HepG2 (cell line): ENCODE data around the gene OST4. TPM values are rescaled to one million over a fixed set of nuclear protein-coding genes. Genes with fewer than 3 reads are reported as not detected.
A peak's percentile ranks its signal among the peaks of the same experiment; 100 is the strongest.

Experiments used
- ATAC-seq: fragments of 200-7000 bp; cut with Tn5 transposase; 3 replicates; pipeline ENCODE4 v1.9.1; 2020; ENCODE audit warnings: mild to moderate bottlenecking, moderate library complexity
- BruUV-seq: library from RNA; stranded (reverse); fragments of 400-500 nt; replicated peaks from 2 replicates; lab custom pipeline; 2021; lab: Mats Ljungman, UMichigan
- CTCF ChIA-PET: fragments of 300-600 bp; formaldehyde crosslinking; extraction: SDS; loops from one replicate; lab custom pipeline; 2021; ENCODE audit warnings: low total read pairs, inconsistent platforms, low intra/inter-chr PET ratio; lab: Yijun Ruan, JAX
- POLR2A ChIA-PET: fragments of 350-600 bp; sonication (Branson Sonifier 250); formaldehyde crosslinking; loops from one replicate; lab custom pipeline; 2020; ENCODE audit warnings: antibody characterized with exemption, inconsistent platforms; lab: Yijun Ruan, JAX
- DNase-seq: peaks from one replicate; pipeline ENCODE4 v3.0.0-alpha.2; 2015; ENCODE audit warnings: low spot score
- FAIRE-seq: peaks from 3 replicates; lab custom pipeline; 2011; peaks lifted over from hg19 to GRCh38; lab: Jason Lieb, UNC
- H2AFZ ChIP-seq: one replicate; pipeline ENCODE4 v1.6.1; 2011; ENCODE audit warnings: low read length, inconsistent platforms
- H3K27ac ChIP-seq: fragments of 300-600 bp; 3 replicates; pipeline ENCODE4 v1.8.0; 2011; ENCODE audit warnings: mixed run types, mild to moderate bottlenecking, mixed read lengths, low read length, inconsistent platforms; ENCODE audit not compliant: insufficient read depth; ENCODE audit errors: extremely low read length
- H3K27me3 ChIP-seq, 2 experiments: fragments of 200-600 bp in 1 of 2; 2 replicates in 1 of 2; 3 replicates in 1 of 2; pipeline versions ENCODE4 v1.6.0 to v1.8.0; 2011; ENCODE audit warnings: low read length in 2 of 2, mild to moderate bottlenecking in 2 of 2, moderate library complexity in 2 of 2, inconsistent platforms in 1 of 2; ENCODE audit not compliant: insufficient read depth in 2 of 2, control insufficient read depth in 1 of 2
- H3K36me3 ChIP-seq, 2 experiments: fragments of 200-600 bp in 1 of 2; replicated peaks in 1 of 2; 2 replicates in 1 of 2; 3 replicates in 1 of 2; pipeline versions ENCODE4 v1.5.1 to v1.8.0; 2011; ENCODE audit warnings: low read length in 2 of 2, inconsistent platforms in 1 of 2; ENCODE audit not compliant: insufficient read depth in 2 of 2, control insufficient read depth in 1 of 2
- H3K4me1 ChIP-seq: 2 replicates; pipeline ENCODE4 v1.5.1; 2012; ENCODE audit warnings: low read length, inconsistent platforms; ENCODE audit not compliant: insufficient read depth
- H3K4me2 ChIP-seq: 2 replicates; pipeline ENCODE4 v1.6.0; 2011; ENCODE audit warnings: low read depth, low read length, inconsistent platforms
- H3K4me3 ChIP-seq, 3 experiments: fragments of 200-600 bp in 1 of 3; sonication (generic), shearing (Covaris generic) in 1 of 3; replicated peaks in 1 of 3; 2 replicates each; pipeline ENCODE4 v1.5.1; 2011 to 2016; ENCODE audit warnings: low read length in 3 of 3, inconsistent platforms in 2 of 3, low read depth in 2 of 3, mild to moderate bottlenecking in 2 of 3, control low read depth in 1 of 3, mixed read lengths in 1 of 3; ENCODE audit not compliant: insufficient read depth in 1 of 3
- H3K79me2 ChIP-seq: one replicate; pipeline ENCODE4 v1.6.1; 2011; ENCODE audit warnings: low read length, inconsistent platforms; ENCODE audit not compliant: insufficient read depth
- H3K9ac ChIP-seq: 2 replicates; pipeline ENCODE4 v1.6.0; 2011; ENCODE audit warnings: mild to moderate bottlenecking, low read depth, low read length, inconsistent platforms; ENCODE audit not compliant: insufficient read depth
- H3K9me3 ChIP-seq: 2 replicates; pipeline ENCODE4 v1.5.1; 2012; ENCODE audit warnings: mild to moderate bottlenecking, low read length
- H4K20me1 ChIP-seq: 2 replicates; pipeline ENCODE4 v1.6.0; 2011; ENCODE audit warnings: inconsistent platforms, mild to moderate bottlenecking, low read length, moderate library complexity; ENCODE audit not compliant: insufficient read depth
- BRD4 ChIP-seq: sonication (generic); formaldehyde crosslinking; IDR thresholded peaks from 2 replicates; pipeline ENCODE4 v1.4.0; 2020; ENCODE audit warnings: missing genetic modification reagents
- ELF4 ChIP-seq: sonication (generic); formaldehyde crosslinking; IDR thresholded peaks from 2 replicates; pipeline ENCODE4 v1.5.0; 2020; ENCODE audit warnings: missing genetic modification reagents, mild to moderate bottlenecking, moderate library complexity, borderline replicate concordance
- HNF4A ChIP-seq: sonication (generic); formaldehyde crosslinking; IDR thresholded peaks from 2 replicates; pipeline ENCODE4 v1.4.0; 2020; ENCODE audit warnings: missing genetic modification reagents
- KDM6A ChIP-seq: IDR thresholded peaks from 2 replicates; pipeline ENCODE4 v1.6.1; 2016; ENCODE audit warnings: low read depth
- KLF11 ChIP-seq: IDR thresholded peaks from 2 replicates; pipeline ENCODE4 v1.6.1; 2016; ENCODE audit warnings: missing compliant biosample characterization
- MIXL1 ChIP-seq: IDR thresholded peaks from 2 replicates; pipeline ENCODE4 v1.6.1; 2016
- NR2C2 ChIP-seq: sonication (generic); formaldehyde crosslinking; IDR thresholded peaks from 2 replicates; pipeline ENCODE4 v1.4.0; 2020; ENCODE audit warnings: missing genetic modification reagents, mild to moderate bottlenecking, moderate library complexity, borderline replicate concordance
- RBAK ChIP-seq: sonication (generic); formaldehyde crosslinking; IDR thresholded peaks from 2 replicates; pipeline ENCODE4 v1.5.1; 2020; ENCODE audit warnings: mild to moderate bottlenecking, missing genetic modification reagents
- SOX13 ChIP-seq, 3 experiments: fragments of 450-650 bp in 1 of 3; sonication (generic) in 1 of 3; formaldehyde crosslinking in 1 of 3; IDR thresholded peaks in 2 of 3; conservative IDR thresholded peaks in 1 of 3; 2 replicates each; pipeline versions ENCODE4 v1.5.0 to v1.6.1; 2016 to 2020; ENCODE audit warnings: antibody characterized with exemption in 1 of 3, mild to moderate bottlenecking in 1 of 3, missing compliant biosample characterization in 1 of 3, missing genetic modification reagents in 1 of 3, moderate library complexity in 1 of 3
- SRSF1 ChIP-seq: fragments of 200-400 bp; formaldehyde crosslinking; optimal IDR thresholded peaks from 2 replicates; pipeline ENCODE3; 2017; ENCODE audit warnings: mild to moderate bottlenecking, low read depth, low read length, moderate library complexity
- ZMAT3 ChIP-seq: sonication (generic); formaldehyde crosslinking; conservative IDR thresholded peaks from 2 replicates; pipeline ENCODE4 v1.7.0; 2021; ENCODE audit warnings: missing genetic modification reagents
- ZNF18 ChIP-seq: sonication (generic); formaldehyde crosslinking; IDR thresholded peaks from 2 replicates; pipeline ENCODE4 v1.8.0; 2022; ENCODE audit warnings: mild to moderate bottlenecking, missing genetic modification reagents; ENCODE audit not compliant: insufficient replicate concordance
- ZNF331 ChIP-seq: sonication (generic); formaldehyde crosslinking; IDR thresholded peaks from 2 replicates; pipeline ENCODE4 v1.4.0; 2020; ENCODE audit warnings: missing genetic modification reagents
- ZNF576 ChIP-seq: sonication (generic); formaldehyde crosslinking; IDR thresholded peaks from 2 replicates; pipeline ENCODE4 v1.4.0; 2020; ENCODE audit warnings: mild to moderate bottlenecking, missing genetic modification reagents
- ZNF609 ChIP-seq: sonication (generic); formaldehyde crosslinking; IDR thresholded peaks from 2 replicates; pipeline ENCODE4 v1.4.0; 2020; ENCODE audit warnings: mild to moderate bottlenecking, missing genetic modification reagents, borderline replicate concordance
- ZNF792 ChIP-seq: IDR thresholded peaks from 2 replicates; pipeline ENCODE4 v1.6.1; 2016
- ZNF878 ChIP-seq: sonication (generic); formaldehyde crosslinking; IDR thresholded peaks from 2 replicates; pipeline ENCODE4 v1.8.1; 2023; ENCODE audit warnings: mild to moderate bottlenecking, missing genetic modification reagents, moderate library complexity
- WGBS: methylation state at CpG from one replicate; pipeline ENCODE4 v1.1.6; 2017; ENCODE audit warnings: low lambda C conversion rate; 5-methylcytosine and 5-hydroxymethylcytosine counted together
- in situ Hi-C: cut with HindIII; loops from 2 replicates; pipeline ENCODE4 v1.10.0; 2017; ENCODE audit warnings: low pct_unique_long_range_greater_than_20kb; ENCODE audit not compliant: extremely low pct_ligation_motif_present
- intact Hi-C: fragments of 100-400 bp; cut with micrococcal nuclease; formaldehyde crosslinking; loops from one replicate; pipeline ENCODE4 v1.10.0; 2022; ENCODE audit not compliant: unreplicated experiment
- polyA plus RNA-seq, 8 experiments: library from polyadenylated mRNA; depleted of rRNA in 3 of 8; stranded (reverse) in 7 of 8; unstranded in 1 of 8; fragments of >200 nt; fragmentation: Illumina TruSeq in 4 of 8; extraction: Trizol in 4 of 8; gene quantifications; 2 replicates each; pipeline versions ENCODE4 v1.2.1 to v1.2.3, GENCODE V29; 2011 to 2016; ENCODE audit warnings: low read depth in 4 of 8, missing spikeins in 1 of 8, mixed read lengths in 1 of 8; ENCODE audit not compliant: insufficient read depth in 1 of 8
- total RNA-seq, 5 experiments: library from RNA; depleted of rRNA; stranded (reverse); fragments of >200 nt; fragmentation: Illumina TruSeq; extraction: Trizol; gene quantifications; 2 replicates each; pipeline ENCODE4 v1.2.3, GENCODE V29; 2016; ENCODE audit warnings: low read depth in 1 of 5

The OST4 gene
- total and polyA plus RNA-seq, 2 of the 13 experiments (the other 11 are each of a cell fraction or from before 2014, with no cell fraction given): 498 to 584 TPM

GRCh38 chr2:27092696-27093429 is 21.4 kb upstream of the OST4 start:
- CTCF ChIA-PET: no interaction called here
- POLR2A ChIA-PET: interaction anchor here (1.1 to 4.8 kb wide), 23 partner anchors 9 to 261 kb away, joined by 3 to 61 read pairs (median 6); partner anchors contain the start of genes ABHD1, AGBL5, ATRAID and CGREF1
- ATAC-seq: peak; percentile 60
- TF ChIP-seq ZNF878 (CRISPR knock-in tag): peak; percentile 89; the same call in 1 of the 2 replicates
- TF ChIP-seq HNF4A (CRISPR knock-in tag): peak; percentile 99
- TF ChIP-seq KDM6A: peak; percentile 94
- peak; percentile 61; the same call in 1 of the 2 replicates for TF ChIP-seq KLF11 (CRISPR knock-in tag)
- peak; percentile 100 for TF ChIP-seq ZNF18 (CRISPR knock-in tag)
- TF ChIP-seq ZNF609 (CRISPR knock-in tag): peak; percentile 80
- peak; percentile 98 for TF ChIP-seq BRD4 (CRISPR knock-in tag)
- 0 out of 2 replicates have a peak, but pooled peaks have one; percentile 57 for TF ChIP-seq ZNF576 (CRISPR knock-in tag)
- TF ChIP-seq ELF4 (CRISPR knock-in tag): no peak
- TF ChIP-seq ZNF792 (CRISPR knock-in tag): peak; percentile 78; the same call in 1 of the 2 replicates
- peak; percentile 97 for TF ChIP-seq NR2C2 (CRISPR knock-in tag)
- peak; percentile 78; the same call in 1 of the 2 replicates for TF ChIP-seq MIXL1 (CRISPR knock-in tag)
- peak; percentile 58; the same call in 1 of the 2 replicates for TF ChIP-seq RBAK (CRISPR knock-in tag)
- TF ChIP-seq ZNF331: peak; percentile 85
- TF ChIP-seq ZMAT3: peak; percentile 49; the same call in 1 of the 2 replicates
- TF ChIP-seq SRSF1: peak; percentile 53
- TF ChIP-seq SOX13 (IDR thresholded peaks at IDR 0.05): peak; percentile 32; the same call in 1 of the 2 replicates
- peak in 1 of 2 experiments; percentile 83; a peak in 2 of 4 replicates for TF ChIP-seq SOX13 (CRISPR knock-in tag; conservative IDR thresholded peaks at IDR 0.05 in 1 of 2, IDR thresholded peaks at IDR 0.05 in 1 of 2)

More at GRCh38 chr2:27092696-27093429, 21.4 kb upstream of the OST4 start:
- Histone ChIP-seq H3K4me3 (peak overlapping the region; percentile 23 to 59 (median 24)), H3K36me3 (peaks cover 4 to 24% of the 10 kb centered on the region in 2 experiments), H3K79me2 (peaks cover 52% of the 10 kb centered on the region), H3K9me3 (no peaks in the 10 kb centered on the region), H4K20me1 (no peaks in the 10 kb centered on the region), H3K27me3 (no peaks in the 10 kb centered on the region), H3K9ac (peak overlapping the region; percentile 79), H3K4me1 (peaks cover 92% of the 10 kb centered on the region), H3K27ac (peak overlapping the region; percentile 97), H2AFZ (no peak overlapping the region), H3K4me2 (peak overlapping the region; percentile 96)
- DNase-seq (peak; percentile 81), FAIRE-seq (peak; percentile 86)
- intact Hi-C loops (loop anchor here (5.0 kb wide), 1 partner anchor 306 kb away; the partner anchor contains the start of gene CENPA), in situ Hi-C loops (no loop called here)
- WGBS: 9% methylated on average over 6 of the region's 10 CpGs
- no TSS peak for BruUV-seq
